GM18519 (cell line): ENCODE data around the gene PDZD4.
"Not testable (repeated sequence)": the region's sequence is repeated elsewhere in the genome, so short reads cannot be mapped to it uniquely, and the experiment has no call there.

Experiments
- ATAC-seq: cut with Tn5 transposase; IDR thresholded peaks from one replicate; pipeline ENCODE4 v1.9.1; 2021; ENCODE audit warnings: mild to moderate bottlenecking, moderate library complexity; ENCODE audit not compliant: unreplicated experiment, low FRiP score

The PDZD4 gene

GRCh38 chrX:153845195-153845594, 14.9 kb upstream of the PDZD4 start:
- no peak for ATAC-seq

GRCh38 chrX:153844509-153845082, 14.3 kb upstream of the PDZD4 start:
- no peak for ATAC-seq

GRCh38 chrX:153836921-153837320, 6.6 kb upstream of the PDZD4 start:
- ATAC-seq: no peak

GRCh38 chrX:153832728-153833127, 2.4 kb upstream of the PDZD4 start:
- ATAC-seq: no peak

- no peak for ATAC-seq
Measured at GRCh38 chrX:153831429-153832150, 1.2 kb upstream of the PDZD4 start.

GRCh38 chrX:153830640-153831428, 490 bp upstream of the PDZD4 start:
- ATAC-seq: no peak

- no peak for ATAC-seq
Measured at GRCh38 chrX:153829549-153829798, 870 bp downstream of the PDZD4 start.

GRCh38 chrX:153828723-153829548, 1.4 kb downstream of the PDZD4 start:
- ATAC-seq: no peak

GRCh38 chrX:153828308-153828707, 2.0 kb downstream of the PDZD4 start:
- no peak for ATAC-seq

- ATAC-seq: no peak
Measured at GRCh38 chrX:153827903-153828302, 2.4 kb downstream of the PDZD4 start.

GRCh38 chrX:153827016-153827415, 3.3 kb downstream of the PDZD4 start:
- ATAC-seq: no peak

GRCh38 chrX:153825042-153825441, 5.3 kb downstream of the PDZD4 start:
- ATAC-seq: no peak

GRCh38 chrX:153824348-153824747, 6.0 kb downstream of the PDZD4 start:
- ATAC-seq: no peak

- no peak for ATAC-seq
Measured at GRCh38 chrX:153821066-153821465, 9.3 kb downstream of the PDZD4 start.

- ATAC-seq: no peak
Measured at GRCh38 chrX:153820601-153821000, 9.7 kb downstream of the PDZD4 start.

GRCh38 chrX:153819384-153820040, 10.8 kb downstream of the PDZD4 start:
- ATAC-seq: no peak

GRCh38 chrX:153818571-153819383, 11.6 kb downstream of the PDZD4 start:
- ATAC-seq: no peak

- not testable (repeated sequence) for ATAC-seq
Measured at GRCh38 chrX:153818064-153818463, 12.3 kb downstream of the PDZD4 start.

- ATAC-seq: no peak
Measured at GRCh38 chrX:153816831-153817690, 13.3 kb downstream of the PDZD4 start.
